Measurements from ENCODE around the gene KNOP1. TPM values are rescaled to one million over a fixed set of nuclear protein-coding genes. Genes with fewer than 3 reads are reported as not detected.

KNOP1 gene
- total RNA-seq, 1 experiment from 2014 or later = 13.6 TPM

- H3K4me2 ChIP-seq (ENCODE audit: low read length) = no peak overlapping the region
- H3K9ac ChIP-seq (ENCODE audit: low read length) = no peak overlapping the region
- H3K27ac ChIP-seq (ENCODE audit: low read length) = no peak overlapping the region
- H3F3A ChIP-seq (ENCODE audit: low read length, unreplicated experiment) = no peaks in the 10 kb centered on the region
- no peak overlapping the region for H2AFZ ChIP-seq (ENCODE audit: low read length)
- no peak overlapping the region for H3K4me3 ChIP-seq (ENCODE audit: low read length)
- H4K20me1 ChIP-seq (ENCODE audit: low read length) = no peaks in the 10 kb centered on the region
- H3K27me3 ChIP-seq (ENCODE audit: low read length) = no peaks in the 10 kb centered on the region
- peaks cover 3% of the 10 kb centered on the region; the same call in 1 of the 2 replicates for H3K36me3 ChIP-seq (ENCODE audit: low read depth, low read length)
- no peaks in the 10 kb centered on the region for H3K9me2 ChIP-seq (replicated peaks; ENCODE audit: low read length)
- H3K79me2 ChIP-seq (ENCODE audit: low read length) = 0 out of 2 replicates have a peak, but pooled peaks cover 4% of the 10 kb centered on the region
- ChIA-PET CTCF (no interaction called here), POLR2A (ENCODE audit: unreplicated experiment) (no interaction called here)
- BruUV-seq (replicated peaks) = no TSS peak
- no peak for TF ChIP-seq EZH2phosphoT487 (IDR thresholded peaks at IDR 0.05; ENCODE audit: borderline replicate concordance, low read length)
- no peak for TF ChIP-seq CTCF (conservative IDR thresholded peaks at IDR 0.05; ENCODE audit: low read depth, low read length)
- no peak for TF ChIP-seq EZH2 (IDR thresholded peaks at IDR 0.05; ENCODE audit: low read length, unreplicated experiment)
- no peak for DNase-seq
- H3K9me3 ChIP-seq (ENCODE audit: low read length) = no peaks in the 10 kb centered on the region
- no peak for ATAC-seq
- intact Hi-C loops (cut with micrococcal nuclease) = loop anchor here (5.0 kb wide), 3 partner anchors 54 to 189 kb away; no protein-coding TSS in a partner anchor
- H3K4me1 ChIP-seq (ENCODE audit: insufficient read depth, low read length) = peaks cover 41% of the 10 kb centered on the region
These were observed 20.2 kb downstream of the KNOP1 start for GRCh38 chr16:19697756-19698318.

- ATAC-seq (no peak), DNase-seq (no peak)
- no peak overlapping the region for H2AFZ ChIP-seq (ENCODE audit: low read length)
- H3K27ac ChIP-seq (ENCODE audit: low read length) = peak overlapping the region; percentile 66
- no peaks in the 10 kb centered on the region for H3F3A ChIP-seq (ENCODE audit: low read length, unreplicated experiment)
- H3K79me2 ChIP-seq (ENCODE audit: low read length) = 0 out of 2 replicates have a peak, but pooled peaks cover 4% of the 10 kb centered on the region
- ChIA-PET CTCF (interaction anchor here (1.1 to 1.2 kb wide), 2 partner anchors 96 to 188 kb away, joined by 4 to 8 read pairs; partner anchors contain the start of gene GPRC5B), POLR2A (ENCODE audit: unreplicated experiment) (interaction anchor here (0.6 to 0.9 kb wide), 2 partner anchors 8 to 1405 kb away, joined by 3 to 4 read pairs; no protein-coding TSS in a partner anchor)
- peak overlapping the region; percentile 44; the same call in 1 of the 2 replicates for H3K9ac ChIP-seq (ENCODE audit: low read length)
- no peaks in the 10 kb centered on the region for H3K27me3 ChIP-seq (ENCODE audit: low read length)
- H4K20me1 ChIP-seq (ENCODE audit: low read length) = no peaks in the 10 kb centered on the region
- H3K4me3 ChIP-seq (ENCODE audit: low read length) = no peak overlapping the region
- TF ChIP-seq EZH2phosphoT487 (IDR thresholded peaks at IDR 0.05; ENCODE audit: borderline replicate concordance, low read length) (no peak), CTCF (conservative IDR thresholded peaks at IDR 0.05; ENCODE audit: low read depth, low read length) (no peak), EZH2 (IDR thresholded peaks at IDR 0.05; ENCODE audit: low read length, unreplicated experiment) (no peak)
- H3K9me2 ChIP-seq (replicated peaks; ENCODE audit: low read length) = no peaks in the 10 kb centered on the region
- no peaks in the 10 kb centered on the region for H3K9me3 ChIP-seq (ENCODE audit: low read length)
- BruUV-seq (replicated peaks) = no TSS peak
- peak overlapping the region; percentile 55 for H3K4me2 ChIP-seq (ENCODE audit: low read length)
- H3K36me3 ChIP-seq (ENCODE audit: low read depth, low read length) = no peaks in the 10 kb centered on the region
- H3K4me1 ChIP-seq (ENCODE audit: insufficient read depth, low read length) = peaks cover 41% of the 10 kb centered on the region
- intact Hi-C loops (cut with micrococcal nuclease) = loop anchor here (5.0 kb wide), 3 partner anchors 55 to 190 kb away; no protein-coding TSS in a partner anchor
These were observed 21.1 kb downstream of the KNOP1 start for GRCh38 chr16:19696961-19697360.

- no TSS peak for BruUV-seq (replicated peaks)
- Histone ChIP-seq H3K4me2 (ENCODE audit: low read length) (peak overlapping the region; percentile 55), H2AFZ (ENCODE audit: low read length) (peak overlapping the region; percentile 42; the same call in 1 of the 2 replicates), H3K4me3 (ENCODE audit: low read length) (no peak overlapping the region), H3K27me3 (ENCODE audit: low read length) (no peaks in the 10 kb centered on the region), H3K9me3 (ENCODE audit: low read length) (no peaks in the 10 kb centered on the region), H3K4me1 (ENCODE audit: insufficient read depth, low read length) (peaks cover 45% of the 10 kb centered on the region), H3K9me2 (replicated peaks; ENCODE audit: low read length) (no peaks in the 10 kb centered on the region), H4K20me1 (ENCODE audit: low read length) (no peaks in the 10 kb centered on the region), H3K79me2 (ENCODE audit: low read length) (0 out of 2 replicates have a peak, but pooled peaks cover 4% of the 10 kb centered on the region), H3K27ac (ENCODE audit: low read length) (peak overlapping the region; percentile 69), H3F3A (ENCODE audit: low read length, unreplicated experiment) (no peaks in the 10 kb centered on the region), H3K9ac (ENCODE audit: low read length) (peak overlapping the region; percentile 44; the same call in 1 of the 2 replicates), H3K36me3 (ENCODE audit: low read depth, low read length) (no peaks in the 10 kb centered on the region)
- CTCF ChIA-PET = interaction anchor here (0.6 to 1.2 kb wide), 4 partner anchors 95 to 688 kb away, joined by 3 to 8 read pairs (median 4); partner anchors contain the start of gene GPRC5B
- intact Hi-C loops (cut with micrococcal nuclease) = loop anchor here (5.0 kb wide), 3 partner anchors 56 to 191 kb away; no protein-coding TSS in a partner anchor
- POLR2A ChIA-PET (ENCODE audit: unreplicated experiment) = interaction anchor here (0.6 to 0.9 kb wide), 4 partner anchors 8 to 1406 kb away, joined by 3 to 5 read pairs (median 4); no protein-coding TSS in a partner anchor
- ATAC-seq (peak; percentile 68), DNase-seq (peak; percentile 83)
- TF ChIP-seq CTCF (conservative IDR thresholded peaks at IDR 0.05; ENCODE audit: low read depth, low read length) = no peak
- TF ChIP-seq EZH2 (IDR thresholded peaks at IDR 0.05; ENCODE audit: low read length, unreplicated experiment) = no peak
- TF ChIP-seq EZH2phosphoT487 (IDR thresholded peaks at IDR 0.05; ENCODE audit: borderline replicate concordance, low read length) = no peak
These were observed 21.7 kb downstream of the KNOP1 start for GRCh38 chr16:19696328-19696727.

Measured in PC-3 (cell line).